DMS114 treated with DMSO at 0.1 percent for 48 hours (cell line): ENCODE data around the gene RETN.

ENCODE experiments used
- DNase-seq: peaks from one replicate; lab custom pipeline; 2025; ENCODE audit not compliant: unreplicated experiment; lab: John Stamatoyannopoulos, UW

The RETN gene

GRCh38 chr19:7657131-7657751, 11.6 kb upstream of the RETN start:
- no peak for DNase-seq

- DNase-seq = no peak
Observed at GRCh38 chr19:7658219-7658686, 10.6 kb upstream of the RETN start.

GRCh38 chr19:7661744-7662538, 6.9 kb upstream of the RETN start:
- no peak for DNase-seq

- DNase-seq = no peak
Observed at GRCh38 chr19:7662657-7663056, 6.2 kb upstream of the RETN start.

GRCh38 chr19:7663706-7664105, 5.1 kb upstream of the RETN start:
- DNase-seq = no peak

GRCh38 chr19:7665076-7665475, 3.8 kb upstream of the RETN start:
- no peak for DNase-seq

GRCh38 chr19:7669641-7670040, 792 bp downstream of the RETN start:
- DNase-seq = no peak

GRCh38 chr19:7670150-7670783, 1.4 kb downstream of the RETN start:
- no peak for DNase-seq

- DNase-seq = no peak
Observed at GRCh38 chr19:7670790-7671189, 1.9 kb downstream of the RETN start.

GRCh38 chr19:7672522-7672921, 3.7 kb downstream of the RETN start:
- no peak for DNase-seq

- DNase-seq = peak; percentile 22
Observed at GRCh38 chr19:7674010-7675005, 5.5 kb downstream of the RETN start.

- no peak for DNase-seq
Observed at GRCh38 chr19:7676376-7676775, 7.5 kb downstream of the RETN start.

GRCh38 chr19:7676854-7677253, 8.0 kb downstream of the RETN start, which contains the start of gene MCEMP1:
Gene MCEMP1, plus strand, starts transcription at chr19:7677090. Its CDS starts 31 bp downstream, at chr19:7677121.
- no peak for DNase-seq

GRCh38 chr19:7677669-7678311, 8.9 kb downstream of the RETN start:
- no peak for DNase-seq

GRCh38 chr19:7678971-7679751, 10.3 kb downstream of the RETN start:
- no peak for DNase-seq

- DNase-seq = no peak
Observed at GRCh38 chr19:7679771-7680605, 11.1 kb downstream of the RETN start.

GRCh38 chr19:7680606-7681339, 11.9 kb downstream of the RETN start, which contains the start of gene TRAPPC5:
Gene TRAPPC5, plus strand, starts transcription at chr19:7680833. Its CDS starts 1,421 bp downstream, at chr19:7682254.
- peak; percentile 24 for DNase-seq
